Endothelial cell of umbilical vein (primary cell): ENCODE results near the gene BCAS3. TPM values are rescaled to one million over a fixed set of nuclear protein-coding genes. Genes with fewer than 3 reads are reported as not detected.

ENCODE experiments used
- BruUV-seq: library from RNA; stranded (reverse); fragments of 400-500 nt; replicated peaks from 2 replicates; lab custom pipeline; 2021; lab: Mats Ljungman, UMichigan
- CTCF ChIA-PET: fragments of 300-600, 350-600 bp; sonication (Branson Sonifier 250); formaldehyde crosslinking; loops from one replicate; lab custom pipeline; 2021; ENCODE audit warnings: antibody characterized with exemption, inconsistent platforms; lab: Charles Lee
- POLR2A ChIA-PET: fragments of 300-600, 350-600 bp; sonication (Branson Sonifier 250); formaldehyde crosslinking; loops from one replicate; lab custom pipeline; 2021; ENCODE audit warnings: antibody characterized with exemption, inconsistent platforms; lab: Charles Lee
- DNase-seq: peaks from one replicate; pipeline ENCODE4 v3.0.0-alpha.2; 2011; ENCODE audit warnings: low read depth, low spot score
- FAIRE-seq: peaks from 2 replicates; lab custom pipeline; 2011; peaks lifted over from hg19 to GRCh38; lab: Jason Lieb, UNC
- H2AFZ ChIP-seq: 2 replicates; pipeline ENCODE4 v1.6.0; 2012; ENCODE audit warnings: low read depth, low read length, control low read depth, inconsistent platforms
- H3K27ac ChIP-seq: 2 replicates; pipeline ENCODE4 v1.5.1; 2011; ENCODE audit warnings: low read depth, mild to moderate bottlenecking, control low read depth, low read length, moderate library complexity; ENCODE audit not compliant: insufficient read depth
- H3K27me3 ChIP-seq, 2 experiments: 2 replicates each; pipeline versions ENCODE4 v1.6.0 to v1.6.1; 2011; ENCODE audit warnings: low read length in 2 of 2, mixed read lengths in 1 of 2; ENCODE audit not compliant: control insufficient read depth in 2 of 2, insufficient read depth in 2 of 2
- H3K36me3 ChIP-seq, 2 experiments: 2 replicates in 1 of 2; 3 replicates in 1 of 2; pipeline ENCODE4 v1.5.1; 2011; ENCODE audit warnings: low read length in 2 of 2, mild to moderate bottlenecking in 1 of 2, moderate library complexity in 1 of 2; ENCODE audit not compliant: control insufficient read depth in 2 of 2, insufficient read depth in 2 of 2; ENCODE audit errors: extremely low read depth in 1 of 2
- H3K4me1 ChIP-seq: 3 replicates; pipeline ENCODE4 v1.5.1; 2011; ENCODE audit warnings: mild to moderate bottlenecking, low read length; ENCODE audit not compliant: control insufficient read depth, insufficient read depth; ENCODE audit errors: extremely low read depth
- H3K4me2 ChIP-seq: 2 replicates; pipeline ENCODE4 v1.6.1; 2011; ENCODE audit warnings: low read length, control low read depth, mixed read lengths; ENCODE audit not compliant: insufficient read depth
- H3K4me3 ChIP-seq, 3 experiments: fragments of 200-600 bp in 1 of 3; sonication (generic), shearing (Covaris generic) in 1 of 3; replicated peaks in 1 of 3; 2 replicates each; pipeline ENCODE4 v1.5.1; 2011 to 2016; ENCODE audit warnings: control low read depth in 3 of 3, low read length in 3 of 3, mild to moderate bottlenecking in 2 of 3, inconsistent platforms in 1 of 3, low read depth in 1 of 3, moderate library complexity in 1 of 3; ENCODE audit not compliant: insufficient read depth in 1 of 3
- H3K79me2 ChIP-seq: 2 replicates; pipeline ENCODE4 v1.6.0; 2012; ENCODE audit warnings: low read length, inconsistent platforms; ENCODE audit not compliant: control insufficient read depth, insufficient read depth
- H3K9ac ChIP-seq: replicated peaks from 2 replicates; pipeline ENCODE3; 2011; ENCODE audit warnings: low read length, control low read depth; ENCODE audit not compliant: insufficient read depth; ENCODE audit errors: extremely low read depth
- H3K9me1 ChIP-seq: replicated peaks from 3 replicates; pipeline ENCODE4 v1.6.0; 2011; ENCODE audit warnings: mild to moderate bottlenecking, low read length; ENCODE audit not compliant: control insufficient read depth, insufficient read depth; ENCODE audit errors: extremely low read depth
- H3K9me3 ChIP-seq: replicated peaks from 2 replicates; pipeline ENCODE4 v1.5.1; 2012; ENCODE audit warnings: low read length, inconsistent platforms; ENCODE audit not compliant: control insufficient read depth, insufficient read depth
- H4K20me1 ChIP-seq: replicated peaks from 2 replicates; pipeline ENCODE3; 2011; ENCODE audit warnings: mild to moderate bottlenecking, low read length; ENCODE audit not compliant: control insufficient read depth, insufficient read depth; ENCODE audit errors: extremely low read depth
- EZH2 ChIP-seq: IDR thresholded peaks from 2 replicates; pipeline ENCODE4 v1.6.1; 2012; ENCODE audit warnings: borderline replicate concordance, low read depth, mild to moderate bottlenecking, moderate library complexity, low read length, inconsistent platforms; ENCODE audit not compliant: severe bottlenecking
- FOS ChIP-seq: IDR thresholded peaks from 2 replicates; pipeline ENCODE4 v1.6.1; 2011; ENCODE audit warnings: mild to moderate bottlenecking, low read length, moderate library complexity, borderline replicate concordance; ENCODE audit not compliant: insufficient read depth
- GATA2 ChIP-seq: IDR thresholded peaks from 2 replicates; pipeline ENCODE4 v1.7.0; 2011; ENCODE audit warnings: low read depth, mild to moderate bottlenecking, moderate library complexity, mixed read lengths, low read length; ENCODE audit not compliant: insufficient read length, insufficient read depth
- JUN ChIP-seq: IDR thresholded peaks from 2 replicates; pipeline ENCODE4 v1.6.1; 2011; ENCODE audit warnings: borderline replicate concordance, low read depth; ENCODE audit not compliant: insufficient read length, insufficient read depth
- MAX ChIP-seq: IDR thresholded peaks from 2 replicates; pipeline ENCODE4 v1.6.1; 2011; ENCODE audit not compliant: insufficient read depth, insufficient read length
- MYC ChIP-seq: IDR thresholded peaks from one replicate; pipeline ENCODE4 v1.6.1; 2011; ENCODE audit warnings: mild to moderate bottlenecking, low read depth, low read length
- POLR2A ChIP-seq: IDR thresholded peaks from 2 replicates; pipeline ENCODE4 v1.6.1; 2012; ENCODE audit warnings: low read depth, mild to moderate bottlenecking, control low read depth, low read length
- POLR2AphosphoS5 ChIP-seq: IDR thresholded peaks from 2 replicates; pipeline ENCODE4 v1.6.1; 2012; ENCODE audit warnings: low read depth, mild to moderate bottlenecking, control low read depth, low read length, moderate library complexity; ENCODE audit not compliant: insufficient read depth
- dilution Hi-C: fragments of 300-500 bp; cut with MboI; formaldehyde crosslinking; loops from one replicate; pipeline ENCODE4 v1.15.0; 2019; ENCODE audit warnings: low sequenced_read_pairs; ENCODE audit not compliant: extremely low pct_ligation_motif_present
- intact Hi-C: fragments of 100-400 bp; cut with micrococcal nuclease; formaldehyde crosslinking; loops from one replicate; pipeline ENCODE4 v1.10.0; 2022
- polyA plus RNA-seq, 4 experiments: library from polyadenylated mRNA; depleted of rRNA in 3 of 4; stranded (reverse) in 3 of 4; unstranded in 1 of 4; fragments of >200 nt; gene quantifications; 2 replicates each; pipeline versions ENCODE4 v1.2.1 to v1.2.3, GENCODE V29; 2011 to 2012; ENCODE audit warnings: missing spikeins in 1 of 4
- total RNA-seq: library from RNA; stranded (reverse); gene quantifications from 2 replicates; pipeline ENCODE4 v1.2.3, GENCODE V29; 2021
- TF ChIP-seq, protein P1 (sequence below), 2 donors: IDR thresholded peaks; 1 replicate in 1 of 2; 2 replicates in 1 of 2; pipeline ENCODE4 v1.5.1; 2011; ENCODE audit warnings: low read length in 2 of 2, mild to moderate bottlenecking in 2 of 2, moderate library complexity in 2 of 2, control low read depth in 1 of 2, inconsistent platforms in 1 of 2, low read depth in 1 of 2; ENCODE audit not compliant: insufficient read depth in 1 of 2; ENCODE audit errors: extremely low read depth in 1 of 2

Gene BCAS3
- total and polyA plus RNA-seq, 2 donors (not counting 3 experiments of a cell fraction or from before 2014, with no cell fraction given): 8.2 to 16.0 TPM

DNA sequence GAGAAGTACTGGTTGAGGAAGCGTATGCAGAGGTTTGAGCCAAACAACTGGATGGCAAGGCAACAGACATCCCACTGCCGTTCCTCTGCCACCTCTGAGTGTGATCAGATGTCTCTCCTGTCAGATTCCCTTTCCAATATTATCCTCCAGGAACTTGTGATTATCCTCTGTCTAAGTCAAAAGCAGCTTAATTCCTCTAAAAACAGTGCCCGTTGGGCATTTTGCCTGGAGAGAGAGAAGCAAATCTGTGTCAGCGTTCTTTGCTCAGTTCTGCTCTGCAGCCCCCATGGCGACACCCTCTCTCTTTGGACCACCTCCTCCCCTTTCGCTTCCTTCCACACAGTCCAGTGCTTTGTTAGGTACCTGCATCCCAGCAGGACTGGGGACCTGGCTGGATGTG lies 665.9 kb downstream of the BCAS3 start:
- H3K9me1 ChIP-seq: no peaks in the 10 kb centered on the region
- H3K27me3 ChIP-seq: peaks cover 0 to 19% of the 10 kb centered on the region in 2 experiments
- no peak overlapping the region for H3K27ac ChIP-seq
- H4K20me1 ChIP-seq: no peaks in the 10 kb centered on the region
- FAIRE-seq: no peak
- no peaks in the 10 kb centered on the region for H3K9me3 ChIP-seq
- no peaks in the 10 kb centered on the region for H3K4me1 ChIP-seq
- TF ChIP-seq FOS (no peak), MYC (no peak), EZH2 (no peak), MAX (no peak), POLR2A (no peak), JUN (no peak), POLR2AphosphoS5 (no peak), GATA2 (no peak)
- TF ChIP-seq, protein P1, sequence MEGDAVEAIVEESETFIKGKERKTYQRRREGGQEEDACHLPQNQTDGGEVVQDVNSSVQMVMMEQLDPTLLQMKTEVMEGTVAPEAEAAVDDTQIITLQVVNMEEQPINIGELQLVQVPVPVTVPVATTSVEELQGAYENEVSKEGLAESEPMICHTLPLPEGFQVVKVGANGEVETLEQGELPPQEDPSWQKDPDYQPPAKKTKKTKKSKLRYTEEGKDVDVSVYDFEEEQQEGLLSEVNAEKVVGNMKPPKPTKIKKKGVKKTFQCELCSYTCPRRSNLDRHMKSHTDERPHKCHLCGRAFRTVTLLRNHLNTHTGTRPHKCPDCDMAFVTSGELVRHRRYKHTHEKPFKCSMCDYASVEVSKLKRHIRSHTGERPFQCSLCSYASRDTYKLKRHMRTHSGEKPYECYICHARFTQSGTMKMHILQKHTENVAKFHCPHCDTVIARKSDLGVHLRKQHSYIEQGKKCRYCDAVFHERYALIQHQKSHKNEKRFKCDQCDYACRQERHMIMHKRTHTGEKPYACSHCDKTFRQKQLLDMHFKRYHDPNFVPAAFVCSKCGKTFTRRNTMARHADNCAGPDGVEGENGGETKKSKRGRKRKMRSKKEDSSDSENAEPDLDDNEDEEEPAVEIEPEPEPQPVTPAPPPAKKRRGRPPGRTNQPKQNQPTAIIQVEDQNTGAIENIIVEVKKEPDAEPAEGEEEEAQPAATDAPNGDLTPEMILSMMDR (IDR thresholded peaks at IDR 0.05; ENCODE audit: extremely low read depth in 1 of 2, insufficient read depth in 1 of 2, low read depth in 1 of 2, low read length in 2 of 2): no peak
- dilution Hi-C loops: no loop called here
- intact Hi-C loops: no loop called here
- H3K9ac ChIP-seq: no peak overlapping the region
- no peak overlapping the region for H3K4me3 ChIP-seq
- H3K36me3 ChIP-seq: no peaks in the 10 kb centered on the region
- POLR2A ChIA-PET: no interaction called here
- no peak overlapping the region for H2AFZ ChIP-seq
- no peak for DNase-seq
- no peak overlapping the region for H3K4me2 ChIP-seq
- H3K79me2 ChIP-seq: no peaks in the 10 kb centered on the region
- no TSS peak for BruUV-seq
- CTCF ChIA-PET: interaction anchor here (1.4 kb wide), 1 partner anchor 16 kb away, joined by 4 read pairs; no protein-coding TSS in a partner anchor
